ENCODE measurements around the gene PLCZ1.

Gene PLCZ1

DNA sequence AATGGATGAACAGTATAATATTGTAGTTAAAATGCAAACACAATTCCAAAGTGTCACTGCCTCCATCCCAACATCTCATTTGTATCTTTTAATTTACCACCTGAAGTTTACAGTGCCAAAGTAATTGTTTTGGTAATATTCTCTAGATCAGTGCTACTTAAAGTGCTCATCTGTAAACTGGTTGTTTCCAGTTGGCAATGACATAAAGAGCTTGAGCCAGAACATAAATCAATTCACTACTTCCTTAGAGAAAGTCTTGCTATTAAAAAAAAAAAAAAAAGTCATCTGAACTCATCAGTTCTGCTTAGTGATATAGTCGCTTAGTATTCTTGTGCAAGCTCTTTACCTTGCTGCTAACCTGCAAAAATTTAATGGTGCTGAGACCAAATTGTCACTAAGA is 16.4 kb downstream of the PLCZ1 start:
- DNase-seq (ENCODE audit: extremely low read depth, low read depth), result no peak
- TF ChIP-seq, protein P1, sequence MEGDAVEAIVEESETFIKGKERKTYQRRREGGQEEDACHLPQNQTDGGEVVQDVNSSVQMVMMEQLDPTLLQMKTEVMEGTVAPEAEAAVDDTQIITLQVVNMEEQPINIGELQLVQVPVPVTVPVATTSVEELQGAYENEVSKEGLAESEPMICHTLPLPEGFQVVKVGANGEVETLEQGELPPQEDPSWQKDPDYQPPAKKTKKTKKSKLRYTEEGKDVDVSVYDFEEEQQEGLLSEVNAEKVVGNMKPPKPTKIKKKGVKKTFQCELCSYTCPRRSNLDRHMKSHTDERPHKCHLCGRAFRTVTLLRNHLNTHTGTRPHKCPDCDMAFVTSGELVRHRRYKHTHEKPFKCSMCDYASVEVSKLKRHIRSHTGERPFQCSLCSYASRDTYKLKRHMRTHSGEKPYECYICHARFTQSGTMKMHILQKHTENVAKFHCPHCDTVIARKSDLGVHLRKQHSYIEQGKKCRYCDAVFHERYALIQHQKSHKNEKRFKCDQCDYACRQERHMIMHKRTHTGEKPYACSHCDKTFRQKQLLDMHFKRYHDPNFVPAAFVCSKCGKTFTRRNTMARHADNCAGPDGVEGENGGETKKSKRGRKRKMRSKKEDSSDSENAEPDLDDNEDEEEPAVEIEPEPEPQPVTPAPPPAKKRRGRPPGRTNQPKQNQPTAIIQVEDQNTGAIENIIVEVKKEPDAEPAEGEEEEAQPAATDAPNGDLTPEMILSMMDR (IDR thresholded peaks at IDR 0.05; ENCODE audit: low read depth, low read length), result no peak

DNA sequence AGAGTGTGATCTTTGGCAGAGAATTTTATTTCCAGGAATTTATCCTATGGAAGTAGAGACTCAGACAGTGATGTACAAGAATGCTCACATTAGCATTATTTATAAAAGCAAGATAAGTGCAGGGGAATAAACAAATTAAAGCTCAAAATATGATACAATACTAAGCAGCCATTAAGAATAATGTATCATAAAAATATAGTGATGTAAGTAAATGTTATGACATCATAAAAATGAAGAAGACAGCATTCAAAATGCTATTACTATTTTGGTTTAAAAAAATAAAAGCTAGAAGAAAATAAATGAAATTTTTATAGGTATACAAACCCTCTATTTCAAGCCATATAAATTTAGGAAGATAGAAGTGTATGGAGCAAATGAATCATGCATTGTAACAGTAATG is 17.1 kb downstream of the PLCZ1 start:
- DNase-seq (ENCODE audit: extremely low read depth, low read depth), result no peak
- TF ChIP-seq, protein P1 (IDR thresholded peaks at IDR 0.05; ENCODE audit: low read depth, low read length), result no peak

DNA sequence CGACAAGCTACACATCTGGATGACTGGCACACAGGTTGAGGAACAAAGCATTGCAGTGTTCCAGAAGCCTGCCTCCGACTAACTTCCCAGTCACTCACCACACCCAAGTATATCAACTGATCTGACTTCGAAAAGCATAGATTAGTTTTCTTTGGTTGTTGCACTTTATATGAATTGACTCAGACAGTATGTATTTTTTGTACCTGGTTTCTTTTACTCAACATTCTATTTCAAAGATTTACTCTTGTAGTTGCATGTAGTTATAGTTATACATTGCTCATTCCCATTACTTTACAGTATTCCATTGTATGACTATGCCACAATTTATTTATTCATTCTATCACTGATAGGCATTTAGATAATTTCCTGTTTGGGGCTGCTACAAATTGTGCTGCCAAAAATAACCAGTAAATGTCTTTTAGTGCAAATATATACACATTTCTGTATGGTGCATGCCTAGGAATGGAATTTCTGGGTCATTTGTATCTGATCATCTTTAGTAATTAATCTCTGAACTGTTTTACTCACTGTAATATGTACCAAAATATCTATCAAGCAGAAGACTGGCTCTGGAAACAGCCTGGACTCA is 17.8 kb downstream of the PLCZ1 start:
- DNase-seq (ENCODE audit: extremely low read depth, low read depth), result no peak
- TF ChIP-seq, protein P1 (IDR thresholded peaks at IDR 0.05; ENCODE audit: low read depth, low read length), result no peak

DNA sequence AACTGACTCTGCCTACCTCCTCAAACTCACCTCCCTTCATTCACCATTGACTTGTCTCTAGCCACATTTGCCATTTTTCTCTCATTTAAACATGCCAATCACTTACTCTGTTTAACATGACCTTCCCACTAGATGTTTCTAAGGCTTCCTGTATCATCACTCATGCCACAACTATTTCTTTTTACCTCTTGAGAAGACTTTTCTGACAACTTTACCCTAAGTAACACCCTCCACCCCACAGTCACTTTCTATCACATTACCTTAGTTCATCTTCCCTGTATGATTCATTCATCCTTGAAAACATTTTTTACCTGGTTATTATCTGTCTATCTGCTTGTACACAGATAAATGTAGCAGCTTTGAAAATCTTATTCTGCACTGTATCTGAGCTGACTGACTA is 19.4 kb downstream of the PLCZ1 start:
- DNase-seq (ENCODE audit: extremely low read depth, low read depth), result no peak

DNA sequence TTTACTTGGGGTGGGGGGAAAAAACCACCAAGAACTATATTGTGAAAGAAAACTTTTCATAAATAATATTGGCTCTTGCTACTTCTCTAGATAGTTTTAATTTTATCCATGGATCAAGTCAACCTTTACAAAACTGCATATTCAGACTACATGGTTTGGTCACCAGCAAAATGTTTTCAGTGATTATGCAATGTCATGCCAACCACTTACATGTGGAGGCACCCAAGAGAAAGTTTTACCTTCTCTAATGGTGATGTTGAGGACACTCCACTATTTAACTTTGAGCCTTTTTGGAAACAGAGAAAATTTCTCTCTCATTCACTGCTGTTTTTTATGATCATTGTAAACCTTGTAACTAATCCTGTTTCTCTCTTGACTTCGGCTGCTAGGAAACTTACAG is 21.6 kb downstream of the PLCZ1 start:
- TF ChIP-seq, protein P1 (IDR thresholded peaks at IDR 0.05; ENCODE audit: low read depth, low read length), result no peak
- DNase-seq (ENCODE audit: extremely low read depth, low read depth), result no peak

More for the DNA sequence above, 19.4 kb downstream of the PLCZ1 start:
- TF ChIP-seq, protein P1 (IDR thresholded peaks at IDR 0.05; ENCODE audit: low read depth, low read length), result no peak

DNA sequence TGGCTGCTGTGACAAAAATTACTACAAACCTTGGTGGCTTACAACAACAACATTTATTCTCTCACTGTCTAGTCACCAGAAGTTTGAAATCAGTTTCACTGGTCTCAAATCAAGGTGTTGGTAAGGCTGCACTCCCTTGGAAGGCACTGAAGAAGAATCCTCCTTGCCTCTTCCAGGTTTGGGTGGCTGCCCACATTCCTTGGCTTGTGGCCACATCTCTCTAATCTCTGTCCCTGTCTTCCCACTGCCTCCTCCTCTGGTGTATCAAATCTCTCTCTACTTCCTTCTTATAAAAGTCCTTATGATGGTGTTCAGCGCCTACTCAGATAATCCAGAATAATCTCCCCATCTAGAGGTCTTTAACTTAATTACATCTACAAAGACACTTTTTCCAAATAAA is 31.0 kb downstream of the PLCZ1 start:
- no peak for DNase-seq (ENCODE audit: extremely low read depth, low read depth)
- TF ChIP-seq, protein P1 (IDR thresholded peaks at IDR 0.05; ENCODE audit: low read depth, low read length), result no peak

DNA sequence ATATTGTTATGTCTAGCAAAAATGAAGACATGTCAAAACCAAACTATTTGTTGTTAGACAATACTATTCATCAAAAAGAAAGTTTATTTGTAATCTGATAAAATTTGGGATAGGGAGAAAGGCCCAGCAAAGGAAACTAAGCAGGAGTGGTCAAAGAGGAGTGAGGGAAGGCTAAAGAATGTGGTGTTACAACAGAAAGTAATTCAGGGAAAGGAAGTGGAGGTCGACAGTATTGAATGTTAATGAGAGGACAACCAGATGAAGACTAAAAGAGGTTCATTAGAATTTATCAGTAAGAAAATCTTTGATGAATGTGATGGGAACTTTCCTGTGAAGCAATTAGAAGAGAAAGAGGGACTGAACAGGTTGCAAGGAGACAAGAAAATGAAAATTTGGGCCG is 33.9 kb downstream of the PLCZ1 start:
- TF ChIP-seq, protein P1 (IDR thresholded peaks at IDR 0.05; ENCODE audit: low read depth, low read length), result no peak

More for the DNA sequence above, 33.9 kb downstream of the PLCZ1 start:
- DNase-seq (ENCODE audit: extremely low read depth, low read depth), result no peak
